Left kidney (tissue), 2 donors: ENCODE results near the gene POU3F3. TPM values are rescaled to one million over a fixed set of nuclear protein-coding genes. Genes with fewer than 3 reads are reported as not detected.

ENCODE experiments used
- DNase-seq: peaks from one replicate; pipeline ENCODE4 v3.0.0-alpha.2; 2013
- polyA plus RNA-seq: library from polyadenylated mRNA; unstranded; fragments of 120-200 nt; gene quantifications from one replicate; pipeline ENCODE4 v1.2.1, GENCODE V29; 2013; ENCODE audit not compliant: insufficient read length

Gene POU3F3
- polyA plus RNA-seq, 1 donor, result 83.8 TPM

GRCh38 chr2:104872866-104873688, 19.2 kb downstream of the POU3F3 start:
- peak; percentile 88 for DNase-seq

- no peak for DNase-seq
These were observed 19.8 kb downstream of the POU3F3 start for GRCh38 chr2:104873689-104874054.

- DNase-seq, result no peak
These were observed 20.3 kb downstream of the POU3F3 start for GRCh38 chr2:104874230-104874629.

GRCh38 chr2:104875262-104875661, 21.3 kb downstream of the POU3F3 start:
- DNase-seq, result no peak

GRCh38 chr2:104876606-104877570, 23.0 kb downstream of the POU3F3 start:
- DNase-seq, result no peak

- DNase-seq, result no peak
These were observed 25.1 kb downstream of the POU3F3 start for GRCh38 chr2:104878863-104879512.

GRCh38 chr2:104880076-104880475, 26.2 kb downstream of the POU3F3 start:
- no peak for DNase-seq

GRCh38 chr2:104883357-104883756, 29.4 kb downstream of the POU3F3 start:
- no peak for DNase-seq

GRCh38 chr2:104885119-104885782, 31.3 kb downstream of the POU3F3 start:
- no peak for DNase-seq

- DNase-seq, result no peak
These were observed 33.8 kb downstream of the POU3F3 start for GRCh38 chr2:104887676-104888075.

GRCh38 chr2:104888489-104889258, 34.8 kb downstream of the POU3F3 start:
- DNase-seq, result no peak

GRCh38 chr2:104889291-104889959, 35.5 kb downstream of the POU3F3 start:
- DNase-seq, result no peak

GRCh38 chr2:104889960-104890684, 36.2 kb downstream of the POU3F3 start:
- no peak for DNase-seq

- DNase-seq, result no peak
These were observed 36.8 kb downstream of the POU3F3 start for GRCh38 chr2:104890685-104891069.

- DNase-seq, result no peak
These were observed 37.2 kb downstream of the POU3F3 start for GRCh38 chr2:104891145-104891544.

- no peak for DNase-seq
These were observed 42.5 kb downstream of the POU3F3 start for GRCh38 chr2:104896446-104896845.

GRCh38 chr2:104897515-104898184, 43.7 kb downstream of the POU3F3 start:
- no peak for DNase-seq

GRCh38 chr2:104900608-104901007, 46.7 kb downstream of the POU3F3 start:
- DNase-seq, result no peak
